Naive B cell (primary cell): Measurements from ENCODE around the gene NABP2. TPM values are rescaled to one million over a fixed set of nuclear protein-coding genes. Genes with fewer than 3 reads are reported as not detected.
"Not testable (repeated sequence)": the region's sequence is repeated elsewhere in the genome, so short reads cannot be mapped to it uniquely, and the experiment has no call there.

Experiments used
- ATAC-seq, 2 donors: fragments of 150-1000 bp; cut with Tn5 transposase; 2 replicates each; pipeline ENCODE4 v1.10.0; 2021; ENCODE audit warnings: low read depth in 2 of 2, mild to moderate bottlenecking in 2 of 2, moderate library complexity in 2 of 2
- DNase-seq: peaks from one replicate; pipeline ENCODE4 v3.0.0; 2022
- H3K27ac Mint-ChIP-seq, 6 donors: one replicate each; pipeline ENCODE4 v1.8.0; 2020 to 2022; ENCODE audit warnings: mild to moderate bottlenecking in 6 of 6, mixed read lengths in 6 of 6, moderate library complexity in 5 of 6, inconsistent platforms in 2 of 6
- H3K27me3 Mint-ChIP-seq, 3 donors: one replicate each; pipeline ENCODE4 v1.8.0; 2021 to 2022; ENCODE audit warnings: mixed read lengths in 3 of 3, mild to moderate bottlenecking in 1 of 3
- H3K36me3 Mint-ChIP-seq, 2 donors: one replicate each; pipeline ENCODE4 v1.8.0; 2020 to 2022; ENCODE audit warnings: mixed read lengths in 2 of 2, inconsistent platforms in 1 of 2, mild to moderate bottlenecking in 1 of 2
- H3K4me1 Mint-ChIP-seq, 3 donors: one replicate each; pipeline ENCODE4 v1.8.0; 2020 to 2022; ENCODE audit warnings: mixed read lengths in 3 of 3, inconsistent platforms in 1 of 3, mild to moderate bottlenecking in 1 of 3, moderate library complexity in 1 of 3
- H3K4me3 Mint-ChIP-seq, 8 donors: one replicate each; pipeline ENCODE4 v1.8.0; 2020 to 2022; ENCODE audit warnings: mild to moderate bottlenecking in 8 of 8, mixed read lengths in 8 of 8, moderate library complexity in 8 of 8, inconsistent platforms in 2 of 8
- H3K9me3 Mint-ChIP-seq, 7 donors: one replicate each; pipeline ENCODE4 v1.8.0; 2020 to 2022; ENCODE audit warnings: mixed read lengths in 7 of 7, mild to moderate bottlenecking in 5 of 7, inconsistent platforms in 2 of 7, moderate library complexity in 1 of 7
- polyA plus RNA-seq, 6 donors: library from polyadenylated mRNA; unstranded; fragments of 300-500 nt; fragmentation: Illumina TruSeq; gene quantifications; one replicate each; pipeline ENCODE4 v1.2.3, GENCODE V29; 2021; ENCODE audit warnings: low read depth in 6 of 6

Gene NABP2
- polyA plus RNA-seq, 6 donors from 2014 or later, result 0.73 to 5.7 (median 3.9) TPM

- peak within 1 kb of the TSS; percentile 38 to 98 (median 89) for H3K27ac Mint-ChIP-seq
- ATAC-seq (peak; percentile 94), DNase-seq (peak; percentile 87)
- no peaks in the 10 kb centered on the region for H3K9me3 Mint-ChIP-seq
- H3K4me3 Mint-ChIP-seq, result peak within 1 kb of the TSS; percentile 90 to 96 (median 94)
- peaks cover 0 to 18% of the 10 kb centered on the region in 2 donors for H3K36me3 Mint-ChIP-seq
- H3K27me3 Mint-ChIP-seq, result no peaks in the 10 kb centered on the region
- peaks cover 18 to 24% (median 22%) of the 10 kb centered on the region in 3 donors for H3K4me1 Mint-ChIP-seq
Measured at GRCh38 chr12:56258068-56258819, 34.1 kb downstream of the NABP2 start, which contains the start of gene ANKRD52. Gene ANKRD52, minus strand, starts transcription at chr12:56258384. Its CDS starts 115 bp downstream, at chr12:56258269.

GRCh38 chr12:56258820-56259183, 34.7 kb downstream of the NABP2 start:
- H3K4me3 Mint-ChIP-seq, result peak overlapping the region; percentile 90 to 96 (median 94)
- peaks cover 18 to 24% (median 22%) of the 10 kb centered on the region in 3 donors for H3K4me1 Mint-ChIP-seq
- no peaks in the 10 kb centered on the region for H3K9me3 Mint-ChIP-seq
- ATAC-seq (no peak), DNase-seq (no peak)
- no peaks in the 10 kb centered on the region for H3K27me3 Mint-ChIP-seq
- peaks cover 0 to 18% of the 10 kb centered on the region in 2 donors for H3K36me3 Mint-ChIP-seq
- peak overlapping the region; percentile 38 to 98 (median 89) for H3K27ac Mint-ChIP-seq

- Mint-ChIP-seq H3K27me3 (no peaks in the 10 kb centered on the region), H3K4me1 (peaks cover 18 to 24% (median 22%) of the 10 kb centered on the region in 3 donors), H3K4me3 (peak overlapping the region in 4 of 8 donors; percentile 22 to 81 (median 52)), H3K9me3 (no peaks in the 10 kb centered on the region), H3K27ac (no peak overlapping the region), H3K36me3 (peaks cover 0 to 8% of the 10 kb centered on the region in 2 donors)
- DNase-seq (no peak), ATAC-seq (no peak)
Measured at GRCh38 chr12:56260380-56260779, 36.2 kb downstream of the NABP2 start.

GRCh38 chr12:56260921-56261320, 36.8 kb downstream of the NABP2 start:
- H3K9me3 Mint-ChIP-seq, result no peaks in the 10 kb centered on the region
- peaks cover 17 to 22% (median 22%) of the 10 kb centered on the region in 3 donors for H3K4me1 Mint-ChIP-seq
- peak overlapping the region in 1 of 6 donors; percentile 81 for H3K27ac Mint-ChIP-seq
- peaks cover 0 to 5% of the 10 kb centered on the region in 2 donors for H3K36me3 Mint-ChIP-seq
- no peaks in the 10 kb centered on the region for H3K27me3 Mint-ChIP-seq
- peak overlapping the region in 4 of 8 donors; percentile 37 to 81 (median 42) for H3K4me3 Mint-ChIP-seq
- ATAC-seq (no peak), DNase-seq (no peak)

- Mint-ChIP-seq H3K4me3 (peak overlapping the region in 1 of 8 donors; percentile 81), H3K36me3 (no peaks in the 10 kb centered on the region), H3K9me3 (no peaks in the 10 kb centered on the region), H3K27ac (peak overlapping the region in 1 of 6 donors; percentile 7), H3K4me1 (peaks cover 16 to 21% (median 21%) of the 10 kb centered on the region in 3 donors), H3K27me3 (no peaks in the 10 kb centered on the region)
- no peak for ATAC-seq
- no peak for DNase-seq
Measured at GRCh38 chr12:56261503-56262232, 37.5 kb downstream of the NABP2 start.

- not testable (repeated sequence) for H3K36me3 Mint-ChIP-seq, H3K27ac Mint-ChIP-seq, ATAC-seq, DNase-seq, H3K9me3 Mint-ChIP-seq, H3K4me3 Mint-ChIP-seq, H3K27me3 Mint-ChIP-seq
- H3K4me1 Mint-ChIP-seq, result peaks cover 20 to 25% (median 21%) of the 10 kb centered on the region in 3 donors
Measured at GRCh38 chr12:56262955-56263354, 38.8 kb downstream of the NABP2 start.

GRCh38 chr12:56266068-56266692, 42.0 kb downstream of the NABP2 start:
- H3K4me1 Mint-ChIP-seq, result peaks cover 16 to 21% (median 16%) of the 10 kb centered on the region in 3 donors
- H3K27ac Mint-ChIP-seq, result peak overlapping the region; percentile 86 to 98 (median 97)
- not testable (repeated sequence) for DNase-seq, ATAC-seq, H3K36me3 Mint-ChIP-seq, H3K9me3 Mint-ChIP-seq, H3K27me3 Mint-ChIP-seq
- H3K4me3 Mint-ChIP-seq, result peak overlapping the region; percentile 89 to 96 (median 96)

- peak within 1 kb of the TSS; percentile 89 to 96 (median 96) for H3K4me3 Mint-ChIP-seq
- ATAC-seq, result peak; percentile 86 to 88
- DNase-seq, result peak; percentile 88
- H3K27ac Mint-ChIP-seq, result peak within 1 kb of the TSS; percentile 86 to 98 (median 97)
- H3K4me1 Mint-ChIP-seq, result peaks cover 16 to 21% (median 16%) of the 10 kb centered on the region in 3 donors
- H3K36me3 Mint-ChIP-seq, result no peaks in the 10 kb centered on the region
- no peaks in the 10 kb centered on the region for H3K9me3 Mint-ChIP-seq
- H3K27me3 Mint-ChIP-seq, result no peaks in the 10 kb centered on the region
Measured at GRCh38 chr12:56266693-56267442, 42.7 kb downstream of the NABP2 start, which contains the start of gene COQ10A. Gene COQ10A, plus strand, starts transcription at chr12:56266942. Its CDS starts 177 bp downstream, at chr12:56267119.

- H3K27ac Mint-ChIP-seq, result peak overlapping the region in 5 of 6 donors; percentile 58 to 95 (median 88)
- peak overlapping the region; percentile 89 to 96 (median 95) for H3K4me3 Mint-ChIP-seq
- no peaks in the 10 kb centered on the region for H3K27me3 Mint-ChIP-seq
- DNase-seq, result no peak
- H3K4me1 Mint-ChIP-seq, result peaks cover 16 to 21% (median 16%) of the 10 kb centered on the region in 3 donors
- ATAC-seq, result peak in 1 of 2 donors; percentile 5
- no peaks in the 10 kb centered on the region for H3K36me3 Mint-ChIP-seq
- H3K9me3 Mint-ChIP-seq, result no peaks in the 10 kb centered on the region
Measured at GRCh38 chr12:56267443-56268071, 43.4 kb downstream of the NABP2 start.

GRCh38 chr12:56271031-56271430, 46.9 kb downstream of the NABP2 start:
- H3K4me3 Mint-ChIP-seq, result peak overlapping the region in 1 of 8 donors; percentile 89
- DNase-seq (no peak), ATAC-seq (no peak)
- peaks cover 15 to 16% of the 10 kb centered on the region in 2 donors for H3K36me3 Mint-ChIP-seq
- H3K27ac Mint-ChIP-seq, result peak overlapping the region in 4 of 6 donors; percentile 45 to 85 (median 62)
- H3K4me1 Mint-ChIP-seq, result peaks cover 16 to 21% (median 16%) of the 10 kb centered on the region in 3 donors
- H3K9me3 Mint-ChIP-seq, result no peaks in the 10 kb centered on the region
- no peaks in the 10 kb centered on the region for H3K27me3 Mint-ChIP-seq

GRCh38 chr12:56272468-56272867, 48.3 kb downstream of the NABP2 start:
- H3K4me3 Mint-ChIP-seq, H3K27me3 Mint-ChIP-seq, DNase-seq, H3K9me3 Mint-ChIP-seq, ATAC-seq, H3K4me1 Mint-ChIP-seq: not testable (repeated sequence)
- H3K36me3 Mint-ChIP-seq, result peaks cover 16 to 18% of the 10 kb centered on the region in 2 donors
- peak overlapping the region in 2 of 6 donors; percentile 12 to 29 for H3K27ac Mint-ChIP-seq

GRCh38 chr12:56274299-56274698, 50.2 kb downstream of the NABP2 start:
- peaks cover 16 to 18% of the 10 kb centered on the region in 2 donors for H3K36me3 Mint-ChIP-seq
- no peak overlapping the region for H3K27ac Mint-ChIP-seq
- no peak for ATAC-seq
- H3K4me1 Mint-ChIP-seq, result no peaks in the 10 kb centered on the region
- H3K9me3 Mint-ChIP-seq, result no peaks in the 10 kb centered on the region
- H3K4me3 Mint-ChIP-seq, result no peak overlapping the region
- no peaks in the 10 kb centered on the region for H3K27me3 Mint-ChIP-seq
- no peak for DNase-seq
